Iris pigment epithelial cell (primary cell): Measurements from ENCODE around the gene APOL6.
"Not testable (repeated sequence)": the region's sequence is repeated elsewhere in the genome, so short reads cannot be mapped to it uniquely, and the experiment has no call there.

Experiments used
- DNase-seq: peaks from one replicate; pipeline ENCODE4 v3.0.0-alpha.2; 2011; ENCODE audit warnings: low read depth

APOL6 gene

DNA sequence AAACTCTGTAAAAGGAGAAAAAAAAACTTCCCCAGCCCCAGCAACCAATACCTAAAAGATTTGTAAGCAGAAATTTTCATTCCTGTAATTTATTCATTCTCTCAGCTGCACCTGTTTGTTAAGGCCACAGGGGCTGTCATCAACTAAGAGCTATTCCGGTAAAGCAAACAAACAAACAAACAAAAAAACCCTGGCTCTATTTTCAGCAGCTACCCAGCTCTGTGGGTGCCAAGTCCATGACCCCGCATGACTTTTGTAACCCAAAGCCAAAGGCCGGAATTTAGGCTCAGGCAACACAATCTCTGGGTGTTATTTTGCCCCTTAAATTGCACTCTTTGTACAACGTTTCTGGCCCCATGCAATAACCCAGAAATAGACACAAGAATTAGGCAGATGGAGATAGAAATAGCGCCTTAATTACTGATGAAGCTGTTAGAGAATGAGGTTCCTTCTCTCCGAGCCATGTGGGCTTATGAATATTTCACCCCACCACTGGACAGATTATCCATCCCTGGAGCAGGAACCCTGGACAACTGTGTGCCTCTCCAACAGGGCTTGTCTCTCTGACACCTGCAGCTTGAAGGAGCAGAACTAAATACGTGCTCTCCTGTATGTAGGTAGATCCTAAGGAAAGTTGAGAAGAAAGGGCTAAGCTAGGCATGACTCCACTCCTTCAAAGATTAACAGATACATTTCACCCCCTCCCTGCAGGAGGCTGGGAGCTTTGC, 29.4 kb downstream of the APOL6 start:
- no peak for DNase-seq

DNA sequence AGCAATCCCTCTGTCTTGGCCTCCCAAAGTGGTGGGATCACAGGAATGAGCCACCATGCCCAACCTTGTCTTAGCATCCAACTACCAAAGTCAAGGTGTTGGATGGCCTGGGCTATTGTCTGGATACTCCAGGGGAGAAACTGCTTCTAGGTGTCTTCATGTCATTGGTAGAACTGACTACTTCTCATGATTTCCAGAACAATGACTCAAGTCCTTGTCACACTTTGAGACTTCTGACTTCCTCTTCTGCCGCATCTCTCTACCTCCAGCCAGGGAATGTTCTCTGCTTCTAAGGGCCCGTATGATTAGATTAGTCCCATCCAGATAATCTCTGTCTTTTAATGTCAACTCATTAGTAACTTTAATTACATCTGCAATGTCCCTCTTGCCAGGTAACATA, 30.6 kb downstream of the APOL6 start:
- no peak for DNase-seq

GRCh38 chr22:35679492-35679891, 31.2 kb downstream of the APOL6 start:
- DNase-seq: peak; percentile 57

GRCh38 chr22:35681454-35682052, 33.3 kb downstream of the APOL6 start:
- DNase-seq: no peak

GRCh38 chr22:35683560-35683959, 35.3 kb downstream of the APOL6 start:
- no peak for DNase-seq

GRCh38 chr22:35684270-35684700, 36.0 kb downstream of the APOL6 start:
- peak; percentile 70 for DNase-seq

GRCh38 chr22:35684732-35685131, 36.5 kb downstream of the APOL6 start:
- no peak for DNase-seq

DNA sequence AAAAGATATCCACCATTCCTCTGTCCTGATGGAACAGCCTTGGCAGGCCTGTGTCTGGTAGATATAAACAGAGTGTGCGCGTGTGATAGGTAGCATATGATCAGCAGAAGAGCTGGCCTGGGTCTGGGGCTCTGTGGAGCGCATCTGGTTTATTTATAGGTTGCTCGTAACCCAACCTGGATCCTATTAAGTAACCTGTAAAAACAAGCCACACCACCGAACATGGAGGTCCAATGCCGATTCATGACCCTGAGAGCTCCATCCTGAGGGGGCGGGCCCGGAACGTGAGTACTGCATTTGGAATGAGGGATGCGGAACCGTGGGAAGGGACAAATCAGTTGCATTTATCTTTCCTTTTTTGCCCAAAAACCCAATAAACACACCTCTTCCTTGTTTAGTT, 37.5 kb downstream of the APOL6 start:
- DNase-seq: no peak

GRCh38 chr22:35686298-35686697, 38.1 kb downstream of the APOL6 start:
- no peak for DNase-seq

DNA sequence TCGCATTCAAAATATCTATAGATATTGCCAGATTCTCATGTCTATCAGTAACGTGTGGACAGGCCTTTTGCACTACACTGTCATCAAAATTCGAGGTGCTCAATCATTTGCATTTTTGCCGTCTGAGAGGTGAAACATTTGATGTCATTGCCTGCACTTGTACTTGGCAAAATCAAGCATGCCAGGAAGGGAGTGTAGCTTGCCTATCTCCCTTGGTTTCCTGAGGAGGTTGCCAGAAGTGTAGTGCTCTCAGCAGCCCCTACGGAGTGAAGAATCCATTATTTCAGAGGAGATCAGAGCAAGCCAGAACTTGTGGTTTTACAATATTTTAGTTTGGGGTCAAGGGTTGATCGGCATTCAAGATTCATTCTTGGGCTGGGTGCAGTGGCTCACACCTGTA, 39.2 kb downstream of the APOL6 start:
- no peak for DNase-seq

DNA sequence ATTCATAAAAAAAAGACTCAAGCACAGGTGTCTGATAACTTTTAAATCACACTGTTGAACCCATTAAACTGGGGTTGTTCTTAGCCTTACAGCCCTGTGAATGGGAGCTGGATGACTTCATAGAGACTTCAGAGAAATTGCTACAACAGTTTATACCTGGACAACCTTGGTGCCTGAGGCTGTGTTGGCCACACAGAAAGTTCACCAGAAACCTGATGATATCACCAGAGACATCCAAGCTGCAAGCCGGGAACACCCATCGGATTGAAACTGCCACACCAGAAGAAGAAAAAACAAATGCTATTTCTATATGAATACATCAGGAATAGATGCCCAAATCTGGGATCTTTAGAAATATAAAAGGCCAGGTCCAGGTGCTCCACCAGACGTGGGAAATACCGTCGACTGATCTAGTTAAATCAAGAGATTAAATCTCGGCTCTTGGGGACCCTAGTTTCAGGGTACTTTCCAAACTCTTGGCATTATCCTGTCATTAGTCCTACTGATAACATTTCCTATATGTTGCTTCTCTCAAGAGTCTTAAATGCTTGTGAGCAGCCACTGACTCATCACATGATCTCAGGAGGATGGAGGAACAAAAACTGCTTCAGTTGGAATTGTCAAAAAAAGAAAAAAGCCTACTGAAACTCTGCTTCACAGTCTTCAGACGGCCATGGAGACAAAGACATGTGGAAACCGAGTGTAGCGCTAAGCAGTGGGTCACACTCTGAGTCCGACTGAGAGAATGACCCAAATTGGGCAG, 40.8 kb downstream of the APOL6 start:
- no peak for DNase-seq

GRCh38 chr22:35690001-35690400, 41.8 kb downstream of the APOL6 start:
- DNase-seq: no peak

DNA sequence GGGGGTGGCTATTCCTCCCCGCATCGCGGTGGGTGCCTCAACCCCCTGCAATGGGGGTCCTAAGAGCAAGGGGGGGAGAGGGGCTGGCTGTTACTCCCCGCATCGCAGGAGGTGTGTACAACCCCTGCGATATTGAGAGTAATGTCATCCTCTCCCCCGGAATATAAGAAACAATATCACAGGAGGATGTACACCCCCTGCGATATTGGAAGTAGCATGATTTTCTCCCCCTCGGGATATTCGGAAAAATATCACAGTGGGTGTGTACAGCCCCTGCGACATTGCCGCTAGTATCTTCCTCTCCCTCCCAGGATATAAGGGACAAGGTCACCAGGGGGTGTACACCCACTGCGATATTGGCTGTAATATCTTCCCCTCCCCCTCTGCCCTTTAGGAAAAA, 47.0 kb downstream of the APOL6 start:
- no peak for DNase-seq

- DNase-seq: no peak
These were observed 48.9 kb downstream of the APOL6 start for GRCh38 chr22:35697142-35697541.

DNA sequence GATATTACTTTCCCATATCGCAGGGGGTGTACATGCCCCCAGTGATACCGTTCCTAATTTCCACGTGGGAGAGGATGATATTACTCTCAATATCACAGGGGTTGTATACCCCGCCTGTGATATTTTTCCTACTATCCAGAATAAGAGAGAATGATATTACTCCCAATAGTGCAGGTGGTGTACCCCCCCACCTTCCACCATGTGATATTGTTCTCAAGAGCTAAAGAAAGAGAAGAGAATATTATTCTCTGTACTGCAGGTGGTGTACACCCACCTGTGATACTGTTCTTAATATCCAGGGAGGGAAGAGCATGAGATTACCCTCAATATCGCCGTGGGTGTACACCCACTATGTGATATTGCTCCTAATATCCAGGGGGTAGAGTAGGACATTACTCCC, 51.6 kb downstream of the APOL6 start:
- DNase-seq: not testable (repeated sequence)

GRCh38 chr22:35703861-35704584, 55.8 kb downstream of the APOL6 start:
- DNase-seq: peak; percentile 45

- DNase-seq: peak; percentile 90
These were observed 56.9 kb downstream of the APOL6 start for GRCh38 chr22:35705141-35705540.

DNA sequence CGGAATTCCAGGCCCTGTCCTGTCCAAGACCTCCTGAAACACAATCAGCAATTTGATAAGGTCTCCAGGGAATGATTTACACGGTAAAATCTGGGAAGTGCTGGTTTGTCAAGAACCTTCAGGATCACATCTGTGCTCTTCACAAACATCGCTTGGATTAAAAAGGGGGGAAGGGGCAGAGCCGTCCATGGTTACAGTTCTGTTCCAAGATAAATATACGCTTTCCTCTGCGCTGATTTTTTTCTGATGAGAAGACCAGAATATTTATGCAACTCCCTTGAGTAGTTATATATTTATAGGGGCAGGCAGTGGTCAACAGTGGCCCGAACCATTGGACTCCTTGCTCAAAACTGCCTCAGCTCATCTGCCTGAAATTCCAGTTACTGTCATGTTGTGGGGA, 60.2 kb downstream of the APOL6 start:
- peak; percentile 31 for DNase-seq

DNA sequence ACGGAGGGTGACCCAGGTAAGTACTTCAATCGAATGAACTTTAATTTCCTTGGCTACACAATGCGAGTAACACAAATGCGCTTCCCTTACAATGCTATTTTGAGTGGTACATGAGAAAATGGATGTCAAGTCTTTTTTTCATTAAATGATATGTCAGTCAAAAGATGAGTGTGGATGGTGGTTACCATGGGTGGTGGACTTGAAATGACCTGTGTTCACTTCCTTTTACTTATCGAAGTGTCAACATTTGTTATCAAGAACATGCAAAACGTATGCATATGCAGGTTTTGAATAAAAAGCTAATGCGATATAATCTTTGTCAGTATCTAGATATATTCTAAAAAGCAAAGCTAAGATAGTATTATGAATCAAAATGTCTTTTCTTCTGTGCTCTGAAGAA, 60.7 kb downstream of the APOL6 start:
- DNase-seq: no peak

- no peak for DNase-seq
These were observed 63.1 kb downstream of the APOL6 start for GRCh38 chr22:35711336-35711735.

DNA sequence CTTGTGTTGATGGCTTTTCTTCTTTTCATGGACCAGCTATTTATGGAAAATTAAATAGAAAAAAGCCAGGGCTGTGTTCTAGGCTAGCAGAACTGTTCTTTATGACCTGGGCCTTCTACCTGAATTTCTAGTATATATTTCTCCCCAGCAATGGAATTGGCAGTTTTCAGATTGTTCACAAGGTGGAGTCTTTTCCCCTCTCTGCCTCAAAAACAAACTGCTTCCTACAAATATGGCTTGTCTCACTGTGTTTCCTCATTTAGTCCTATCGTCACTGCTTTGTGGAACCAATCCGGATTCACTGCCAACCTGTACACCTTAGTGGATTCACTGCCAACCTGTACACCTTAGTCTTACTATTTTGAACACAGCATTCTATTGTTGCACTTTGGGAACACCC, 64.4 kb downstream of the APOL6 start:
- no peak for DNase-seq

GRCh38 chr22:35717572-35717971, 69.3 kb downstream of the APOL6 start, which contains the start of gene APOL5:
Gene APOL5, plus strand, starts transcription at chr22:35717872. Its CDS starts 0 bp downstream, at chr22:35717872.
- DNase-seq: no peak
